Esophagus squamous epithelium (tissue), 4 donors: ENCODE results near the gene TREM2.

ENCODE experiments used
- CTCF ChIP-seq, 6 experiments: fragments of 450-650 bp in 4 of 6; fragments of 200-600 bp in 2 of 6; sonication (generic) in 2 of 6; IDR thresholded peaks; one replicate each; pipeline ENCODE4 v1.5.1; 2016 to 2019; ENCODE audit warnings: antibody characterized with exemption in 6 of 6, mild to moderate bottlenecking in 4 of 6, moderate library complexity in 4 of 6
- POLR2A ChIP-seq, 4 donors: fragments of 450-650 bp; IDR thresholded peaks; one replicate each; pipeline ENCODE4 v1.6.1; 2017; ENCODE audit warnings: antibody characterized with exemption in 4 of 4, mild to moderate bottlenecking in 4 of 4, moderate library complexity in 3 of 4

GRCh38 chr6:41201764-41202173 is 38.9 kb upstream of the TREM2 start:
- TF ChIP-seq CTCF (IDR thresholded peaks at IDR 0.05) (no peak), POLR2A (IDR thresholded peaks at IDR 0.05) (no peak)
